HepG2 (cell line): ENCODE measurements around the gene MTSS2. TPM values are rescaled to one million over a fixed set of nuclear protein-coding genes. Genes with fewer than 3 reads are reported as not detected.

Experiments
- BORCS8-MEF2B ChIP-seq: sonication (generic); formaldehyde crosslinking; IDR thresholded peaks from 2 replicates; pipeline ENCODE4 v1.8.0; 2022; ENCODE audit warnings: mild to moderate bottlenecking, missing genetic modification reagents
- CERS6 ChIP-seq: sonication (generic); formaldehyde crosslinking; IDR thresholded peaks from 2 replicates; pipeline ENCODE4 v1.5.0; 2020; ENCODE audit warnings: missing genetic modification reagents
- CHCHD3 ChIP-seq: sonication (generic); formaldehyde crosslinking; IDR thresholded peaks from 2 replicates; pipeline ENCODE4 v1.8.0; 2022; ENCODE audit warnings: mild to moderate bottlenecking, missing genetic modification reagents, moderate library complexity
- CREM ChIP-seq, 2 experiments: sonication (generic) in 1 of 2; formaldehyde crosslinking in 1 of 2; IDR thresholded peaks; 2 replicates each; pipeline versions ENCODE4 v1.4.0 to v1.6.1; 2016 to 2020; ENCODE audit warnings: antibody characterized with exemption in 1 of 2, mild to moderate bottlenecking in 1 of 2, missing genetic modification reagents in 1 of 2
- ETV6 ChIP-seq: sonication (generic); formaldehyde crosslinking; conservative IDR thresholded peaks from 2 replicates; pipeline ENCODE4 v1.4.0; 2020; ENCODE audit warnings: missing genetic modification reagents
- HNRNPLL ChIP-seq: fragments of 200-400 bp; formaldehyde crosslinking; IDR thresholded peaks from 2 replicates; pipeline ENCODE4 v1.6.1; 2017; ENCODE audit warnings: mild to moderate bottlenecking, low read depth, low read length; ENCODE audit not compliant: poor library complexity, severe bottlenecking
- NFIC ChIP-seq: IDR thresholded peaks from 2 replicates; pipeline ENCODE4 v1.6.1; 2012; ENCODE audit warnings: mild to moderate bottlenecking, low read length, inconsistent platforms
- NFYC ChIP-seq: IDR thresholded peaks from 2 replicates; pipeline ENCODE4 v1.6.1; 2016; ENCODE audit warnings: missing genetic modification reagents, missing compliant biosample characterization
- NKX3-1 ChIP-seq: sonication (generic); formaldehyde crosslinking; IDR thresholded peaks from 2 replicates; pipeline ENCODE4 v1.5.0; 2020; ENCODE audit warnings: missing genetic modification reagents
- PAF1 ChIP-seq: IDR thresholded peaks from 2 replicates; pipeline ENCODE4 v1.6.1; 2016; ENCODE audit warnings: missing genetic modification reagents, missing compliant biosample characterization
- PITX1 ChIP-seq: sonication (generic); formaldehyde crosslinking; IDR thresholded peaks from 2 replicates; pipeline ENCODE4 v1.5.1; 2020; ENCODE audit warnings: mild to moderate bottlenecking, missing genetic modification reagents
- SALL2 ChIP-seq: sonication (generic); formaldehyde crosslinking; IDR thresholded peaks from 2 replicates; pipeline ENCODE4 v1.8.1; 2023; ENCODE audit warnings: mild to moderate bottlenecking, missing genetic modification reagents, inconsistent platforms
- SMYD3 ChIP-seq: sonication (generic); formaldehyde crosslinking; IDR thresholded peaks from 2 replicates; pipeline ENCODE4 v1.8.1; 2023; ENCODE audit warnings: mild to moderate bottlenecking, missing genetic modification reagents
- TMF1 ChIP-seq: sonication (generic); formaldehyde crosslinking; IDR thresholded peaks from 2 replicates; pipeline ENCODE4 v1.8.1; 2022; ENCODE audit warnings: low read depth, missing genetic modification reagents
- TRIM22 ChIP-seq: fragments of 450-650 bp; IDR thresholded peaks from 2 replicates; pipeline ENCODE4 v1.6.1; 2017
- XRCC5 ChIP-seq: fragments of 200-400 bp; formaldehyde crosslinking; optimal IDR thresholded peaks from 2 replicates; pipeline ENCODE3; 2017; ENCODE audit warnings: mild to moderate bottlenecking, low read length
- ZFP1 ChIP-seq: IDR thresholded peaks from 2 replicates; pipeline ENCODE4 v1.6.1; 2016
- ZNF30 ChIP-seq: sonication (generic); formaldehyde crosslinking; IDR thresholded peaks from 2 replicates; pipeline ENCODE4 v1.5.0; 2020; ENCODE audit warnings: mild to moderate bottlenecking, missing genetic modification reagents
- ZNF484 ChIP-seq: sonication (generic); formaldehyde crosslinking; IDR thresholded peaks from 2 replicates; pipeline ENCODE4 v1.5.1; 2020; ENCODE audit warnings: mild to moderate bottlenecking, low read depth, missing genetic modification reagents, borderline replicate concordance
- ZNF496 ChIP-seq: sonication (generic); formaldehyde crosslinking; IDR thresholded peaks from 2 replicates; pipeline ENCODE4 v1.8.1; 2023; ENCODE audit warnings: mild to moderate bottlenecking, moderate library complexity, missing genetic modification reagents; ENCODE audit not compliant: insufficient replicate concordance
- ZNF660 ChIP-seq: sonication (generic); formaldehyde crosslinking; IDR thresholded peaks from 2 replicates; pipeline ENCODE4 v1.5.1; 2020; ENCODE audit warnings: mild to moderate bottlenecking, low read depth, missing genetic modification reagents, borderline replicate concordance
- ZNF670 ChIP-seq: sonication (generic); formaldehyde crosslinking; IDR thresholded peaks from 2 replicates; pipeline ENCODE4 v1.8.0; 2022; ENCODE audit warnings: mild to moderate bottlenecking, missing genetic modification reagents, borderline replicate concordance
- ZNF839 ChIP-seq: sonication (generic); formaldehyde crosslinking; IDR thresholded peaks from 2 replicates; pipeline ENCODE4 v1.4.0; 2020; ENCODE audit warnings: missing genetic modification reagents, mild to moderate bottlenecking, borderline replicate concordance
- polyA plus RNA-seq, 8 experiments: library from polyadenylated mRNA; depleted of rRNA in 3 of 8; stranded (reverse) in 7 of 8; unstranded in 1 of 8; fragments of >200 nt; fragmentation: Illumina TruSeq in 4 of 8; extraction: Trizol in 4 of 8; gene quantifications; 2 replicates each; pipeline versions ENCODE4 v1.2.1 to v1.2.3, GENCODE V29; 2011 to 2016; ENCODE audit warnings: low read depth in 4 of 8, missing spikeins in 1 of 8, mixed read lengths in 1 of 8; ENCODE audit not compliant: insufficient read depth in 1 of 8
- total RNA-seq, 5 experiments: library from RNA; depleted of rRNA; stranded (reverse); fragments of >200 nt; fragmentation: Illumina TruSeq; extraction: Trizol; gene quantifications; 2 replicates each; pipeline ENCODE4 v1.2.3, GENCODE V29; 2016; ENCODE audit warnings: low read depth in 1 of 5
- TF ChIP-seq, protein P1 (sequence below): sonication (generic); formaldehyde crosslinking; IDR thresholded peaks from 2 replicates; pipeline ENCODE4 v1.8.1; 2023; ENCODE audit warnings: mild to moderate bottlenecking, missing genetic modification reagents, borderline replicate concordance
- TF ChIP-seq, protein P2 (sequence below): sonication (generic); formaldehyde crosslinking; IDR thresholded peaks from 2 replicates; pipeline ENCODE4 v1.8.0; 2022; ENCODE audit warnings: mild to moderate bottlenecking, missing genetic modification reagents, moderate library complexity
- TF ChIP-seq, protein P3 (sequence below): sonication (generic); formaldehyde crosslinking; IDR thresholded peaks from 2 replicates; pipeline ENCODE4 v1.4.0; 2020; ENCODE audit warnings: mild to moderate bottlenecking, missing genetic modification reagents

MTSS2 gene
- total and polyA plus RNA-seq, 2 of the 13 experiments (the other 11 are each of a cell fraction or from before 2014, with no cell fraction given), result 132 to 242 TPM

GRCh38 chr16:70683146-70683944 is 2.5 kb downstream of the MTSS2 start (continued):
- TF ChIP-seq SALL2 (CRISPR knock-in tag) (peak; percentile 72; the same call in 1 of the 2 replicates), ZNF484 (CRISPR knock-in tag) (no peak), NKX3-1 (CRISPR knock-in tag) (0 out of 2 replicates have a peak, but pooled peaks have one; percentile 28), ZNF30 (no peak), ZFP1 (no peak), CHCHD3 (CRISPR knock-in tag) (no peak), ZNF496 (no peak), HNRNPLL (peak; percentile 49), SMYD3 (no peak), TMF1 (CRISPR knock-in tag) (no peak), BORCS8-MEF2B (CRISPR knock-in tag) (0 out of 2 replicates have a peak, but pooled peaks have one; percentile 24), XRCC5 (peak; percentile 11), PITX1 (CRISPR knock-in tag) (peak; percentile 39; the same call in 1 of the 2 replicates), NFIC (no peak), CERS6 (CRISPR knock-in tag) (no peak), TRIM22 (no peak), ZNF660 (CRISPR knock-in tag) (no peak), PAF1 (CRISPR knock-in tag) (no peak), NFYC (CRISPR knock-in tag) (no peak), ZNF670 (CRISPR knock-in tag) (no peak; the same call in 1 of the 2 replicates), CREM (IDR thresholded peaks at IDR 0.05) (peak; percentile 54; the same call in 1 of the 2 replicates), CREM (CRISPR knock-in tag; IDR thresholded peaks at IDR 0.05) (no peak), ETV6 (CRISPR knock-in tag) (no peak), ZNF839 (no peak)
- TF ChIP-seq, protein P1, sequence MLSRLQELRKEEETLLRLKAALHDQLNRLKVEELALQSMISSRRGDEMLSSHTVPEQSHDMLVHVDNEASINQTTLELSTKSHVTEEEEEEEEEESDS (CRISPR knock-in tag), result no peak
- TF ChIP-seq, protein P2, sequence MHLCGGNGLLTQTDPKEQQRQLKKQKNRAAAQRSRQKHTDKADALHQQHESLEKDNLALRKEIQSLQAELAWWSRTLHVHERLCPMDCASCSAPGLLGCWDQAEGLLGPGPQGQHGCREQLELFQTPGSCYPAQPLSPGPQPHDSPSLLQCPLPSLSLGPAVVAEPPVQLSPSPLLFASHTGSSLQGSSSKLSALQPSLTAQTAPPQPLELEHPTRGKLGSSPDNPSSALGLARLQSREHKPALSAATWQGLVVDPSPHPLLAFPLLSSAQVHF, result no peak
- TF ChIP-seq, protein P3, sequence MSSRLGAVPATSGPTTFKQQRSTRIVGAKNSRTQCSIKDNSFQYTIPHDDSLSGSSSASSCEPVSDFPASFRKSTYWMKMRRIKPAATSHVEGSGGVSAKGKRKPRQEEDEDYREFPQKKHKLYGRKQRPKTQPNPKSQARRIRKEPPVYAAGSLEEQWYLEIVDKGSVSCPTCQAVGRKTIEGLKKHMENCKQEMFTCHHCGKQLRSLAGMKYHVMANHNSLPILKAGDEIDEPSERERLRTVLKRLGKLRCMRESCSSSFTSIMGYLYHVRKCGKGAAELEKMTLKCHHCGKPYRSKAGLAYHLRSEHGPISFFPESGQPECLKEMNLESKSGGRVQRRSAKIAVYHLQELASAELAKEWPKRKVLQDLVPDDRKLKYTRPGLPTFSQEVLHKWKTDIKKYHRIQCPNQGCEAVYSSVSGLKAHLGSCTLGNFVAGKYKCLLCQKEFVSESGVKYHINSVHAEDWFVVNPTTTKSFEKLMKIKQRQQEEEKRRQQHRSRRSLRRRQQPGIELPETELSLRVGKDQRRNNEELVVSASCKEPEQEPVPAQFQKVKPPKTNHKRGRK, result no peak
